PC-9 (cell line): ENCODE measurements around the gene LMX1A.

Experiments
- CTCF ChIP-seq: fragments of 200-600 bp; sonication (generic); conservative IDR thresholded peaks from 2 replicates; pipeline ENCODE4 v1.6.1; 2017; ENCODE audit warnings: mixed run types, antibody characterized with exemption, mild to moderate bottlenecking, moderate library complexity
- EZH2 ChIP-seq: fragments of 200-600 bp; sonication (generic); IDR thresholded peaks from 2 replicates; pipeline ENCODE4 v1.8.0; 2017; ENCODE audit warnings: antibody characterized with exemption, low read depth

GRCh38 chr1:165313903-165314302 is 42.6 kb downstream of the LMX1A start:
- TF ChIP-seq CTCF (no peak), EZH2 (no peak)
